Forelimb muscle (tissue), 1 donor: ENCODE data around the gene SLIT3. TPM values are rescaled to one million over a fixed set of nuclear protein-coding genes. Genes with fewer than 3 reads are reported as not detected.

Experiments used
- DNase-seq: peaks from one replicate; pipeline ENCODE4 v3.0.0-alpha.2; 2013; ENCODE audit warnings: low read depth
- polyA plus RNA-seq: library from polyadenylated mRNA; unstranded; fragments of 120-200 nt; gene quantifications from one replicate; pipeline ENCODE4 v1.2.1, GENCODE V29; 2013; ENCODE audit not compliant: insufficient read length

Gene SLIT3
- polyA plus RNA-seq, 1 donor: 6.8 TPM

DNA sequence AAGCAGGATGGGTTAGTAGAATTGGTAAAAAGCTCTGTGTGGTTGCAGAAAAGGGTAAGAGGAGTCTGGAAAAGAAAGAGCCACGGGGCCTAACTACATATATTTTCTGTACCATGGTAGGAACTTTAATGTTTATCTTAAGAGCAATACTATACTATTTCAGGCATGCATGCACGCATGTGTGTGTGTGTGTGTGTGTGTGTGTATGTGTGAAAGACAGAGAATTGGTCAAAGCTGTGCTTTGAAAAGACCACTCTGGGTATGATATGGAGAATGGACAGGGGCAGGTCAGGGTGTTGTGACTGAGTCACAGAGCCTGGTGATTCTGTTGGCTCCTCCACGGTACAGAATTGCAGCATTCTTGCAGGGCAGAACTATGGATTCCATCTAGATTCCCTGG lies 339.3 kb downstream of the SLIT3 start:
- no peak for DNase-seq

DNA sequence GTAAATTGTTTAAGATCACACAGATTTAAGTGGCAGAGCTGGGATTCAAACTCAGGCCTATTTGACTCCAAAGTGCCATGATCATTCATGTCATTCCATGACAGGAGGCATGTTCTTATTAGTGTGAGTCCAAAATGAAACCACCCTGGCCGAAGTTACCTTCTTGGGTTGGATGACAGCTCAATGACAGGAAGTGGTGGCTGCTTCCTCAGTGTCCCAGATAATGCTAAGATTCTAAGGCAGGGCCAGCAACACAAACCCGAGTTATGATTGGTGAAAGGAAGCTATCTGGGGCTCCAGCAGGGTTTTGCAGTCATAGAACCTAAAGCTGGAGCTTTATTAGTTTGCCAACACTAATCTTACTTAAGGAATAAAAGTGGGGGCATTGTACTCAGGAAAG lies 340.4 kb downstream of the SLIT3 start:
- DNase-seq: no peak

- DNase-seq: no peak
Observed at GRCh38 chr5:168953351-168953750, 347.6 kb downstream of the SLIT3 start.

DNA sequence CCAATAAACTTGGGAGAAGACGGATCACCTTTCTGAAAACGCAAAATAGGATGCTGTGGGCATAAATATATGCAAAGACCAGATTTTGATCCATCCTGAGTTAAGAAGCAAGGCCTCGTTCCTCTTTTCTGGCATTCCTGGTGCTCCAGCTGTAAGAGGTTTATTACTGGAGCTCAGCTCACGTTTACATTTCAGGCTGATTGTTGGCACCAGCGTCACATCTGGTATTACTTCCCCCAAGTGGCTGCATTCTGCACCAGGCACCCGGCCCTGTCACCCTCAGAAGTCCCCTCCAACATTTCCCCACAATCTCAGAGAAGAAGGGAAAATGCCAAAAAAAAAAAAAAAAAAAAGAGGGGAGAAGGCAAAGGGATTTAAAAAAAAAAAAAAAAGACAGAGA lies 348.7 kb downstream of the SLIT3 start:
- DNase-seq: no peak

DNA sequence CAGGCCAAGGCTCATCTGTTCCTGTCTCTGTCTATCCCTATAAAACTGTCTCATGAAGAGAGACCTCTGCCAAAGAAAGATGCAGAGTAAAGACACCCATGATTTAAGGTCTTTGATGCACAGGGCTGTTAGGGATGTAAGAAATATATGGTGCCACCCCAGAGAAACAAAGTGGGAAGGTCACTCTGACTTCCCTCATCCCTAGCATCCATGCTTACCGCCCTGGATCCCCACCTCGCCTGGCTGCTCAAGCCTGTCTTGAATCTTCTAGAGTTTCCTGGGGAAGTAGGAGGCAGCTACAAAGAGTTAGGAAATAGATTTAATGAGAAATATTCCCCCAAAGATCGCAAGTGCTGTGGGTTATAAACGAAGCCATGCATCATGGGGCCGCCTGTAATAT lies 349.2 kb downstream of the SLIT3 start:
- DNase-seq: no peak

DNA sequence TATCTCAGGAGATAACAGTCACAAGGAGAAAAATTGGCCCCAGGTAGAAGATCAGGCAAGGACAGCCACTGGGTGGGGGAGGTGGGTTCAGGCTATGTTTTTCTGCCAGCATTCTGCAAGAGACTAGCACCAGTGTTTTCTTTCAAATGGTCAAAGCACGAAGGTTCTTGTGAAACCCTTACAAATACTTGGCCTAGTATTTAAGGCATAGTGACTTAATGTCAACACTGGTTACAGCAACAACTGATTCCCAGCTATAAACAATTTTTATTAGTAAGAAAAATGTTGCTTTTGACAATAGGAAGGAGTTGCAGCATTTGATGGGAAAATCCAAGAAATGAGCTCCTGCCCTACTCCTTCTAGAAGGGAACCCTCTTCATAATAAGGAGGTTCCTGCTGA lies 349.6 kb downstream of the SLIT3 start:
- no peak for DNase-seq

DNA sequence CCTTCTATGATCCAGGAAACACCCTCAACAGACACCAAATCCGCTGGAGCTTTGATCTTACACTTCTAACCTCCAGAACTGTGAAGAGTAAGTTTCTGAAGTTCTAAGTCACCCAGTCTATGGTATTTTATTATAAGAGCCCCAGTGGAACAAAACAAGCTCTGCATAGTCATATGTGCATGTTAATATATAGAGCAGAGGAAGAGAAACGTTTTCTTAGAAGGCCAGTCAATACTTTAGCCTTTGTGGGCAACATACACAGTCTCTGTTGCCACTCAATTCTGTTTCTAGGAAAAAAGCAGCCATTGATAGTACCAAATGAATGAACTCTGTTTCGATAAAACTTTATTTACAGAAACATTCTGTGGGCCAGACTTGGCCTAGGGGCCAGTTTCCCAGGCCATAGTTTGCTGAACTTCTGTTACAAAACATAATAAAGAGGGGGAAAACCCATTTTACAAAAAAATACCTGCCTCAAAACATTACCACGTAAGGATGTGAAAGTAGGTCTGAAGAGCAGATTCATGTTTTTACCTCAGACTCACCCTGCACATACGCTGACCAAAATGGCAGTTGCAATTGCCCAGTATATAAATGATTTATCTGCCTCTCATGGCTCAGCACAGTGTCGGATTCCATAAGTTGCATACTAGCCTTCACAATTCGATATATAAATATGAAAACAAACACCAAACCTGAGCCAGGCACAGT lies 350.5 kb downstream of the SLIT3 start:
- DNase-seq: no peak

GRCh38 chr5:168948746-168949145 lies 352.2 kb downstream of the SLIT3 start:
- no peak for DNase-seq

- no peak for DNase-seq
Observed at GRCh38 chr5:168947212-168947868, 353.6 kb downstream of the SLIT3 start.

DNA sequence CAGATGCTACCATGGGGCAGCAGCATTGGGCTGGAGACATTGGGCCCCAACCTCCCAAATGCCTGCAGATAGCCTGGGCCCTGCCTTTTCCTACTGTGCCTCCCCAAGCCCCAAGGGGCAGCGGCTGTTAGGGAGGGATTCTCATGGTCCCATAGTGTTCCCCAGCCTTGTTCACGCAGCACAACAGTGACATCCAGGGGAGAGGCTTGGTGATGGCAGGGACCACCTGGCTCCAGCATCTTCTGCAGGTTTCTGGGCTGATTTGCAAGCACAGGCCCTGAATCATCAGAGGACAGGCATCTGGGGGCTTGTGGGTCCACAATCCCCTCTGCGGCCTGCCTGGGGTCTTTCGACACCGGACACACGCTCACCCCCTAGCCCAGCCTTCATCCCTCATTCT lies 354.6 kb downstream of the SLIT3 start:
- no peak for DNase-seq

- no peak for DNase-seq
Observed at GRCh38 chr5:168944004-168944403, 356.9 kb downstream of the SLIT3 start.

DNA sequence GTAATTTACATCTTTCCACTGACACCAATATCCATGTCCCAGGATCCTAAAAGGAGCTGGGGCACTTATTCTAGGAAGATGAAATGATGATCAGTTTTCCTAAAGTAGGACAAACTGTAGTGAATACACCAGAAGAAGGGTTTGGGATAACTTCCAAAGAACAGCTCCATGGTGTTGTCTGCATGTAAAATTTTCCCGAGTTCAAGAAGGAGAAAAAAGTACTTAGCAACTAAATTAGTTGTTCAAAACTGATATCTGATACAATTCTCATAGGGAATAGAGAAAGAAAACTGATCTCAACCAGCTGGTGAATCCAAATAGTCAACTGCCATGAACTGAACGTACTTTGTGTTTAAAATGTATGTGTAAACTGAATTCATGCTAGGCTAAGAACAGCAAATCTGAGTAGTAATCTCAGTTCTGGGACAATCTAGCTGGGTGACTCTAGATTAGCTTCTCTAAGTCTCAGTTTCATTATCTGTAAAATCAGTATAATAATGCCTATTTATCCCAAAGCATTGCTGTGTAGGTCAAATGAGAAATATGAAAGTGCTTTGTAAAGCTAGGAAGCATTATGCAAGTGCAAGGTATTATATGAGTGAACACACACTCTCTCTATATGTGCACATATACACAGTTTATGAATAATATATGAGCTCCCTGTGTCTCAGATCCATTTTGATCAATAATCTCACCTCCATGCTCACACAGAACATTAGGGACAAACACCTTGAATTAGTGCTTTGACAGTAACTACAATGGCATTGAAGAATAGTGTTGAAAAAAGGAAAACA lies 357.7 kb downstream of the SLIT3 start:
- DNase-seq: no peak

- no peak for DNase-seq
Observed at GRCh38 chr5:168941901-168942300, 359.0 kb downstream of the SLIT3 start.

DNA sequence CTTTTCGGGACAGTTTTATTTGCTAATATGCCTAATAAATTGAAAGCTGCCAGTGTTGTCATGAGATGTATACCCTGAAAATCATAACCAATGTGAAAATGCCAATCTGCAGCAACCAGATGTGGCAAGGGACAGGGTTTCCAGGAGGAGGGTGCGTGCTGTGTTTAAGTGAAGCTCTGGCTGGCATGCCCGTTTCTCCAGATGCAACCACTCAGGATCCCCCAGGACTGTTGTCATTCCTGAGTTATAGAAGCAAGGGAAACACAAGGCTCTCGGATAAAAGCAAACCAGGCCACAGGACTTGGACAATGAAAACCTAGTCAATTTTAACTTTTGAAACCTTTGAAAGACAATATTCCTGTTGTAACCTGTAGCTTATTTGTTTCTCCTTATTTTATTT lies 360.2 kb downstream of the SLIT3 start:
- no peak for DNase-seq

DNA sequence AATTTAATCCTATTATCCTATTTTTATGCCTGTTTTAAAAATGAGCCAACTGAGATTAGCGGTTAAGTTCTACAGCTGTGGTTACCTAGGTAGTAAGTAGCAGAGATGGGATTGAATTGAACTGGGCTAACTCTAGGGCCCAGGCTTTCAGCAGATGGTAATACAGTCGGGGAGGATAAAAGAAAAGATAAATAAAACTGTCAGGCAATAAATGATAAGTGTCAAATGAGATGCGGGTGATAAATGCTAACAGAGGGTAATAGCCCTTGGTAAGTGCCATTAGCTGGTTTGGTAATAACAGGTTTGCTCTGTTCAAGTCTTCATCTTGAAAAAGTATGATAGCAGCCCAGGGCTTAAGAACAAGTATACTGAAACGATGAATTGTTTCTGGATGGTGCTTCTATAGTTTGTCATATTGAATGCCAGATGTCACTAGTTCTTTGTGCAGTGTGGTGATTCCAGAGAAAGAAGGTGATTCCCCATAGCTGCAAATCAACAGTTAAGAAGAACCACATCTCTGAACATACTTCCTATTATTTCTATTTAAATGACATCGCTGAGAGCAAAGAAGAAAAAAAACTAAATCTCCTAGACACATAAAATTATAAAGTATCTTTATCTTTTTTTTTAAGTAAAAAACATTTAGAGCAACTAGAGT lies 360.9 kb downstream of the SLIT3 start:
- no peak for DNase-seq

DNA sequence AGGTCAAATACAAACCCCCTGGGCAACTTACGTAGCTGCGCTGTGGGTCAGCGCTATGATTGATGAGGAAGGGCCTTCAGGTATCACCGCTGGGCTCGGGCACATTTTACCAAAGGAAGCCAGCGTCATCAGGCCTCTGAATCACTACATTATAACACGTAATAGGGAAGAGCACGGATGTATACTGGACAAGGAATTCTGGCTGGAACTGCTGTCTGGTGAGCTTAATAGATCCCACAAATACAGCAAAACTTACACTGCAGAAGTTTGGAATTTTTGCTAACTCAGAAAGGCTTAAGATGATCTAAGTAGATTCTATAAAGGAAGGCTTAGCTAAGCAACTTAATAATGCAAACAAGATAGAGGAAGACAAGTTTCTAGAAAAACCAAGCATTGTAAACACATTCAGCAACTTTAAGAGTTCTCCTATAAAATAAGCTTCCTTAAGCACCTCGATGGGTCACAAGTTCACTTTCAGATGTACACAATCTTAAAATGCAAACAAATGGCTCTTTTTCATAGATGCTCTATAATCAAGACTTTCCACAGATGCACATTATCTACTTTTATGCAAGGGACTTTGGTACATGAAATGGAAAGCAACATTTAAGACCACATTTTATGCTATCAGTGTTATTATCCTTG lies 361.7 kb downstream of the SLIT3 start:
- DNase-seq: no peak

DNA sequence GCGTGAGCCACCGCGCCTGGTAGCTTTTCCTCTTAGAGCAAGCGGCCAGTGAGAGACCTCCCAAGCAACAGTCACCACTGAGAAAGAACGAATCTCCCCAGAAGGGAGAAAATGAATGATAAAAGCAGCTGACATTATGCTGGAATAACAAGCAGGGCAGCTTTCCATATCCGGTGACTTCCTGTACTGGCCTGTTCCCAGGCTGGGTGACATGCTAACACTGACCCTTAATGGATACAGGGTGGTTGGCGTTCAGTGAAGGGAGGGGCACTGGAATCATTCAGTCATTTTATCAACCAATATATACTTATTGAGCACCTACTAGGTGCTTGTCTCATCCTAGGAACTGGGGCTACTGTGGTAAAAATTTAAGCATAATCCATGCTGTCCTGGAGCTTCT lies 364.4 kb downstream of the SLIT3 start:
- DNase-seq: no peak

- DNase-seq: no peak
Observed at GRCh38 chr5:168935183-168935582, 365.8 kb downstream of the SLIT3 start.

DNA sequence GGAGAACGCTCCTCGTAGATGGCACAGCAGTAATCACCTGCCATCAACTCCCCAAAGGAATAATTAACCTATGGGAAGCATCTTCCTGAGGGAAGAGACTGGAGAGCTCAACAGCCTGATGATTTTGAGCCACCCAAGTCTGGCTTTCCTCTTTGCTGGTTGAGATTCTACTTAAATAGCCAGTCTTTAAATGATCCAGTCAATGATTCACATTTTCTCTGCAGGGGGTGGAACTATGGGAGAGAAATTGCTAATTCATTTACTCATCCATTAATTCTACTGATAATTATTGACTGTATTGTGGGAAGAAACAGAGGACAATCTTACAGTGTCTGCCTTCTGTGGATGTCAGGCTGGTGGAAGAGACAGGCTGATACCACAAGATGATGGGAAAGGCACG lies 366.8 kb downstream of the SLIT3 start:
- no peak for DNase-seq

DNA sequence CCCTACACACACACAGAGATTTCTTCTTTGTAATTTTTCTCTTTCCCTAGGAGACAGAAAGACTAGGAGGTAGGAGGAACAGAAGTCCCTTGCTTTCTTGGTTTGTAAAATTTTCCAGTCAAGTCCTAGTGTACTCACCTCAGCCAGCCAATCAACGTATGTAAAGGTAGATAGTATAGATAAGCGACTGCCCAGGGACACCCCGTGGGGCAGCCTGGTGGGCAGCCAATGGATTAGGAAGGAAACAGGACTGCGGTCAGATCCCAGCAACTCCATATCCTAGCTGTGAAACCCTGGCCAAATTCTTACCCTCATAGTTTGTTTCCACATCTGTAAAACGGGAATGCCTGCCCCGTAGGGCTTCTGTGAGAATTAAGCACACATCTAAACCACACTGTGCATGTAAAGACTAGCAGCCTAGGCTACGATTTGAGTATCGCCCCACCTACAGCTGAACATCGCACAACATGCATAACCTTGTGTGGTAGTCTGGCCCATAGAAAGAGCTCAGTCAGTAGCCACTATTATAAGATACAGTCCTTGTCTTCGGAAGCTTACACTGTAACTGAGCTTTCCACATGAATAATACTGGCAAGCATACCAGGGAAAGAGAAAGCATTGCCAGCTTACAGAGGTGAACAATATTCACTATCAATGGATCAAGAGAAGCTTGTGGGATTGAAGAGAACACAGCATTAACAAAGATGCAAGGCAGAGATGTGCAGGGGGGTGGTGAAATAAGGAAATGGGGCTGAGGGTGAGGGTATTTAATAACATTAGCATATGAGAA lies 368.3 kb downstream of the SLIT3 start:
- DNase-seq: no peak
